GM12872 (cell line): ENCODE measurements around the gene C14orf132.

Experiments
- TF ChIP-seq, protein P1 (sequence below): IDR thresholded peaks from 3 replicates; pipeline ENCODE4 v1.5.1; 2011; ENCODE audit warnings: low read depth, mild to moderate bottlenecking, low read length, moderate library complexity; ENCODE audit not compliant: insufficient read depth

The C14orf132 gene

DNA sequence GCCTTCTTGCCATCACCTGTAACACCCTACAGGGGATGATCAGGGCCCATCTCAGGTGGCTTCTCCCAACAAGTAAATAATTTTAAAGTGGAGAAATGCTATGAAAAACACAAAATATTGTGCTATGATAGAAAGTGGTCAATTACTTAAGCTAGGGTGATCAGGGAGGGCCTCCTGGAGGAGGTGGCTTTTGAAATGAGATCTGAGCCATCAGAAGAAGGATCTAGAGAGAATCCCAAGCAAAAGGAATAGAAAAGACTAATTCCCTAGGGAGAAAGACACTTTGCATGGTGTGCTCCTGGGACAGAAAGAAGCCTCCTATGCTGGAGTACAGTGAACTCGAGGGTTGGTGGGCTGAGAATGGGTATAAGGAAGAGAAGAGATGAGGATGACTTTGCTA, 7.5 kb upstream of the C14orf132 start:
- TF ChIP-seq, protein P1, sequence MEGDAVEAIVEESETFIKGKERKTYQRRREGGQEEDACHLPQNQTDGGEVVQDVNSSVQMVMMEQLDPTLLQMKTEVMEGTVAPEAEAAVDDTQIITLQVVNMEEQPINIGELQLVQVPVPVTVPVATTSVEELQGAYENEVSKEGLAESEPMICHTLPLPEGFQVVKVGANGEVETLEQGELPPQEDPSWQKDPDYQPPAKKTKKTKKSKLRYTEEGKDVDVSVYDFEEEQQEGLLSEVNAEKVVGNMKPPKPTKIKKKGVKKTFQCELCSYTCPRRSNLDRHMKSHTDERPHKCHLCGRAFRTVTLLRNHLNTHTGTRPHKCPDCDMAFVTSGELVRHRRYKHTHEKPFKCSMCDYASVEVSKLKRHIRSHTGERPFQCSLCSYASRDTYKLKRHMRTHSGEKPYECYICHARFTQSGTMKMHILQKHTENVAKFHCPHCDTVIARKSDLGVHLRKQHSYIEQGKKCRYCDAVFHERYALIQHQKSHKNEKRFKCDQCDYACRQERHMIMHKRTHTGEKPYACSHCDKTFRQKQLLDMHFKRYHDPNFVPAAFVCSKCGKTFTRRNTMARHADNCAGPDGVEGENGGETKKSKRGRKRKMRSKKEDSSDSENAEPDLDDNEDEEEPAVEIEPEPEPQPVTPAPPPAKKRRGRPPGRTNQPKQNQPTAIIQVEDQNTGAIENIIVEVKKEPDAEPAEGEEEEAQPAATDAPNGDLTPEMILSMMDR, result no peak

DNA sequence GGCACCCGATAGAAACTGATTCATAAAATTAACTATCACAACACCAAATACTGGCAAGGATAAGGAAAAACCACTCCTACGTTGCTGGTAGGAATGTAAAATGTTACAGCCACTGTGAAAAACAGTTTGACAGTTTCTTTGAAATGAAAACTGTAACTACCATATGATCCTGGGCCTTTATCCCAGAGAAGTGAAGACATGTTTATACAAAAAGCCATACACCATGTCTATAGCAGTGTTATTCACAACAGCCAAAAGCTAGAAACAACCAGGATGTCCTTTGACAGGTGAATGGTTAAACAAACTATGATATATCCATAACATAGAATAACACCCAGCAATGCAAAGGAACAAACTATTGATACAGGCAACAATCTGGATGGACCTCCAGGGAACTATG, 3.7 kb upstream of the C14orf132 start:
- TF ChIP-seq, protein P1, result no peak

DNA sequence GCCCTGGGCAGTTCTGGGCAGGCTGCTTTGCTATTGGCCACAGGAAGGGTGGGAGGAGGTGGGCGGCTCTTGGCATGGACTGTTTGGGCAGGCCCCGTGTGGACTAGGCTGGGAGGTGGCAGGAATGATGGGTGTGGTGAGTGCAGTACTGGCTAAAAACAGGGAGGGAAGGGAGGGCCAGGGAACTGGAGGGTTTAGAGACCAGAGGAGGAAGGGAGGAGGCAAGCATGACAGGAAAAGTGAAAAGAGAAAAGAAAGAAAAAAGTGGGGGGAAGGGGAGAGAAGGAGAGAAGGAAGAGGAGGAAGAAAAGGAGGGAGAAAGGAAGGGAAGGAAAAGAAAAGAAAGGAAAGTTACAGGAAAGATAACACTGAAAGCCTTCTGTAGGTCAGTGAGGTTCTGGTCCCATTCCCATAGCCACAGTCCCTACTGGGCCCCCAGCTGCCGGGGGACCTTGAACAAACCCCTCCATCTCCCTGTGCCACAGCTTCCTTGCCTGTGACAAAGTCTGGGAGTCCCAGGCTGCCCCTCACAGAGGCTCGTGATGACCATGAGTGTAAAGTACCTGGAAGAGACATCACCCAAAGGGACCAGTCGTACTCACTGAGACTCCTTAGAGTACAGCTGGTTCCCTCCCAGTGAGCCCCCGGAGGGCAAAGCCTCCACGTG, 1.1 kb upstream of the C14orf132 start:
- TF ChIP-seq, protein P1, result no peak

DNA sequence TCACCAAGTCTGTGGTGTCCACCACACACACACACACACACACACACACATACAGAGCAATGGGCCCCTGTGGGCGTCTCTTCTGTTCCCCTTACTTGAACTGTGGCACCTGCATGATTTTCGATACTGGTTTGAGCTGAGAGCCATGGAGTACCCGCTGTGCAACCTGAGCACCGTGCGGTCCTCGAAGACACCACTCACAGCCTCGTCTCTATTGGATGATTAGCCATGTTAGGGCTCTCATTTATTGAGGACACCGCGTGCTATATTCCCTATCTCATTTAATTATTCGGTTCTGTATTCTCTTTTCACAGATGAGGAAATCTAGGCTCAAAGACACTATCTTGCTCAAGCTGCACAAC, 623 bp upstream of the C14orf132 start:
- TF ChIP-seq, protein P1, result no peak

DNA sequence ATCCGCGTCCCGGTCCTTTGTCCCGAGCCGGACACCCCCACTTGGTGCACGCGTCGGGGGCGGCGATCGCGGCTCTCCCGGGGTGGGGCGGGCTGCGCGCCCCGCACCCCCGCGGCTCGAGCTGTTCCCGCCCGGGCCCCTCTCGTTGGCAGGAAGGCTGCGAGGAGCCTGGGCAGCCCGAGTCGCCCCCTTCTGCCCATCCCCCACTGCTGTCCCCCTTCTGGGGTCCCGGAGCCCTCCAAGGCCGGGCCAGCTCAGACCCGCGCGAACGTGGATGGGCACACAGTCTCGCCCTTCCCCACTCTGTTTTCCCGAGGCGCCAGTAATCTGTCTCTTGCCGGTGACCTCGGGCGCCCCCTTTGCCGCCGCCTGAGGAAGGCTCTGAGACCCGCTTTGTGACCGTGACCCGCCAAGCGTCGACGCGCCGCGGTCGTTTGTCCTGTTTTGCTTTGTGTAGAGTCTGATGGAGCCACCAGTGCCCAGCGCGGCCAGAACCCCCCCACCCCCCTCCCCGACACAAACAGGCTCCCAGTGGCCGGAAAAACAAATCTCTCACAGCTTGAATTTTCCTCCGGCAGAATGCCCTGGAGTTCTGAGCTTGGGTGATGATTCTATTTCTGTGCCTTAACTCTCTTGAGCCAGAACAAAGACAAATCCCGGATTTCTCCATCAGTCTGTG, 610 bp downstream of the C14orf132 start:
- TF ChIP-seq, protein P1, result no peak

DNA sequence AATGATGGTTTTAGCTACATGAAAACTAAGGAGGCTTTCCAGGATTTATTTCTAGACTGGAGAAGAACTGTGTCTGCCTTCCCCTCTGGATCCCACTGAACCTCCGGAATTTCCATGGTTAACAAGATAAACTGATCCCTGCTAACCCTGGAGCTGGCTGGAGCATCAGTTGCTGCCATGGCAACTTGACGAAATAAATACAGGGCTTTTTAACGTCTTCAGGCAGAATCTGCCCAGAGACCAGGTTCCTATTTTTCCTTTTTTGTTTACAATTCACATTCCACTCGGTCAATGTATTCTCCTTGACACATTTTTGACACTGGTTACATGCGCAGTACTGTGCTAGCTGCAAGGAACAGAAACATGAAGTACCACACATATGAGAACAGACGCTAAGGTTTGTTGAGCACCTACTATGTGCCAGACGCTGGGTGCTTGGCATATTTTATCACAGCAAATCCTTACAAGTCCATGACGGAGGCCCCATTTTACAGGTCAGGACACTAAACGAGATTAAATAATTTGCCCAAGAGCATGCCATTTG, 1.7 kb downstream of the C14orf132 start:
- TF ChIP-seq, protein P1, result no peak

DNA sequence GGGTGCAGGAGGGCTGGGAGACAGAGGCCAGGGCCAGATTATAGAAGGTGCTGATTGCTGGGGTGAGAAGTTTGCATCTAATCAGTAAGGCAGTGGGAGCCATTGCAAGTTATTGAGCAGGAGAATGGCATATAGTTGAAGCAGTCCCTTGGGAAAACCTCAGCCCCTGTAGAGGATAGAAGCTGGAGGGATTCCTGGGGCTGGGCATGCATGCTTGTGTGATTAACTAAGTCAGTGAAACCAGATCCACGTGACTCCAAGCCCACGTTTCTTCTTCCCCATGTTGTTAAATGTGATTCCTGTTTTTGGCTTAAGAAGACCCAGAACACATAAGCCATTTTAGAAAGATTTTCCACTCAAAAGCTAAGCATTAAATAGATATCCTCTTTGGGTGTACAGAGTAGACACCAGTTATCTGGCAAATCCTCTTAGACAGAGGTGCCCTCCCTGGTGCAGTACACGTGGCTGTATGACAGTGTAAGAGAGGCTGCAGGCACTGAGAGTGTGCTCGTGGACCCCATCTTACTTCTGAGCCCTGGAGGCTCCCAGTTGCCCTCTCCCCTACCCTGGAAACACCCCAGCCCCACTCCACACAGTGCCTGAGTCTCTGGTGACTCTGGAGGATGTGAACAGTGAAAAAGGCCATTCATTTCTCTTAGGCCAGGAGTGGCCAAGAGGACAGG, 3.2 kb downstream of the C14orf132 start:
- TF ChIP-seq, protein P1, result no peak
